Mononuclear cell (primary cell): ENCODE results near the gene TBC1D10A. TPM values are rescaled to one million over a fixed set of nuclear protein-coding genes. Genes with fewer than 3 reads are reported as not detected.

ENCODE experiments used
- H3K27me3 ChIP-seq: 2 replicates; pipeline ENCODE4 v1.6.0; 2011; ENCODE audit warnings: low read length, control low read depth; ENCODE audit not compliant: insufficient read depth
- H3K4me1 ChIP-seq: 2 replicates; pipeline ENCODE4 v1.5.1; 2011; ENCODE audit warnings: mild to moderate bottlenecking, low read length, control low read depth; ENCODE audit not compliant: insufficient read depth
- H3K4me3 ChIP-seq: 2 replicates; pipeline ENCODE4 v1.5.1; 2011; ENCODE audit warnings: mild to moderate bottlenecking, low read length, moderate library complexity
- H3K9me3 ChIP-seq: 2 replicates; pipeline ENCODE4 v1.5.1; 2011; ENCODE audit warnings: low read depth, mild to moderate bottlenecking, control low read depth, low read length
- total RNA-seq: library from RNA; depleted of rRNA; stranded (reverse); fragments of >200 nt; gene quantifications from one replicate; pipeline ENCODE4 v1.2.3, GENCODE V29; 2012

TBC1D10A gene
- total RNA-seq, 1 donor = 36.0 TPM

GRCh38 chr22:30290342-30291057, 36.2 kb downstream of the TBC1D10A start:
- no peak overlapping the region for H3K4me3 ChIP-seq

GRCh38 chr22:30289980-30290313, 36.8 kb downstream of the TBC1D10A start:
- Histone ChIP-seq H3K27me3 (no peaks in the 10 kb centered on the region), H3K9me3 (no peaks in the 10 kb centered on the region), H3K4me1 (peaks cover 32% of the 10 kb centered on the region), H3K4me3 (peak overlapping the region; percentile 58)

More at GRCh38 chr22:30290342-30291057, 36.2 kb downstream of the TBC1D10A start:
- Histone ChIP-seq H3K4me1 (peaks cover 33% of the 10 kb centered on the region), H3K27me3 (no peaks in the 10 kb centered on the region), H3K9me3 (no peaks in the 10 kb centered on the region)

DNA sequence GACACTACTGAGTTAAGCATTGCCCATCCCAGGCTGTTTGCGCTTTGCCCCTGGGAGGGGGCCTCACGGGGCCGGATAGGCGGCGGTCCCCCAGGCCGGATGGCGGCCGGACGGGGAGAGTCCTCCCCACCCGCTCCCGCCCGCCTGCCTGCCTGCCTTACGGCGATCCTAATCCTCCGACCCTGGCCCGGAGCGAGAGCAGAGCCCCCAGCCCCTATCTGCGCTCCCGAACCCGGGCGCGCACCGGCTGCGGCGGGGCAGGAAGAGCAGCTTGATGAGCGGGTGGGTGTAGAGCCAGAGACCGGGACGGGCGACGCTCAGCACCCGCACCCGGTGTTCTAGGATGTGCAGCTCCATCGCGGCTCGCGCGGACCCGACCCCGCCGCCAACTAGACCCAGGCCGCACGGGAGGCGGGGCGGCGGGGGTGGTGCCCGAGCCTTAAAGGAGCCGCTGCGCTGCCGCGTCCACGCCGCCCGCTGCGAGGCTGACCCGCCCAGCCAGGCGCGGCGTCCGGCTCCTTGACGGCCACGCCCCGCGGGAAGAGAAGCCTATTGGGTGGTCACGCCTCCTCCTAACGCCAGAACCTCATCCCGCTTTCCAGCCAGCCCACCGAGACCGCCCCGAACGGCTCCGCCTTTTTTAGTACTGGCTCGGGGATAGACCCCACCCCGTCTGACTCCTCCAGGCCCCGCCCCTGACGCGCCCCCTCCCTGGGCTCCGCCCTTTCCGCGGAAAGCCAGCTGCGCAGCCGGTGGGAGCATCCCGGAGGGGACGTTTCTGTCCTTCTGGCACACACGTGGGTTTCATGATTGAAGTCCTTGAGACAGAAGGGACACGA, 37.4 kb downstream of the TBC1D10A start, which contains the start of gene CASTOR1:
CASTOR1 (minus strand) TSS at position 365 of the 839 bp plus-strand sequence; CDS start at position 357, 8 bp downstream.
- Histone ChIP-seq H3K4me1 (peaks cover 32% of the 10 kb centered on the region), H3K27me3 (no peaks in the 10 kb centered on the region), H3K9me3 (no peaks in the 10 kb centered on the region), H3K4me3 (peak within 1 kb of the TSS; percentile 58)

DNA sequence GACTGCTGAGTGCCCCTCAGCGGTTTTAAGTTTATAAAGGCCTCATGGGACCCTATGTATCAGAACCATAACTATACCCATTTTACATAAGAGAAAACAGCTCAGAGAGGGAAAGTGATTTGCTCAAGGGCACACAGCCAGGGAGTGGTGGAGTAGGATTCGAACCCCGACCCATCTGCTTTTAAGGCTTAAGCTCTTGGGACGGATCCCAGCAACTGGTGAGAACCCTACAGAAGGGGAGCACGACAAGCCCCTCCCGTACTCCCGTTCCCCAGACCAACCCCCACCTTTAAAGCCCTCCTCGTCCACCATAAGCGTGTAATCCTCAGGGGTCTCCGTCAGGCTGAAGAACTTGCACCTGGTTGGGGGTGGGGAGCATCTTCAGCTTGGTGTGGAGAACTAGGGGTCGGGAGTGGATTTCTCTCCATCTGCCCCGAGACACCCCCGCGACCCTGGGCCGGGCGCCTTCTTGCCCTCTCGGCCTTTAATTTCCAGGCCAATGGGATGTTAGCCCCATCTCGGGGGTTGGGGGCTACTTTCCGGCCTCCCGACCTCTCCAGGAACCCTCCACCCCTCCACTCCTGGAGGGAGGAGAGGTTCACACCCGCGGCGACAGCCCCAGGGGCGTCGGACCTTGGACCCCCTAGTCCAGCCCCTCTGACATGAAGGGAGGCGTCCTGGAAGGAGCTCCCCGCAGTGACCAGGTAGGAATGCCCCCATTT, 38.2 kb downstream of the TBC1D10A start:
- Histone ChIP-seq H3K4me1 (peaks cover 32% of the 10 kb centered on the region), H3K9me3 (no peaks in the 10 kb centered on the region), H3K4me3 (peak overlapping the region; percentile 58), H3K27me3 (no peaks in the 10 kb centered on the region)

DNA sequence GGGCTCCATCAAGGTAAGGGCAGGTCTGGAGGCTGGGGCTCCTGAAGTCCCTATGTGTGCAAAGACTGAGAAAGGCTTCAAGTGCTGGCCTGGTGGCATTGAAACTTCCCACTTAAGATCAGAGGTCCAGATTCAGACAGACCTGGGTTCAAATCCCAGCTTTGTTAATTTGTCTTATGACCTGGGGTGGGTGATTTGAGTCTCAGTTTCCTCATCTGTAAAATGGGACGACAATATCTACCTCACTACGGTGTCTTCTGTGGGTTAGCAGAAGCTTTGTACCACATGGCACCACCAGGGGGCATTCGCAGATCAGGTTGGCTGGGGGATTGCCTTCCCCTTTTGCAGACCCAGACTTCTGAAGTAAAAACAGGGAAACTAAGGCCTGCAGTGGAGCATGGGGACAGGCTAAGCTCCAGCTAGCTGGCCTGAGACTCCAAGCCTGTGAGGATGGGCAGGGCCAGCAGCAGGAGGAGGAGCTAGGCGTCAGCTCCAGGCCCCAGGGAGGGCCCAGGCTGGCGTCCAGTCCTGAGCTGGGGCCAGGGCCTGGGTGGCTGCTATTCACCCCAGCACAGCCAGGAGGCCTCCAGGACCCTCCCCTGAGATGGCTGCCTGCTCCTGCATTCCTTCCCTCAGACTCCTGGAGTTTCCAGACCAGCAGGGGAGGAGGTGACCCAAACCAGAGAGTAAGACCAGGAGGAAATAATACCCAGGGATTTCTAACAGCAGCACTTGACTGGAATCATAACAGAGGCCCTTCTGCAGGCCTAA, 38.9 kb downstream of the TBC1D10A start:
- Histone ChIP-seq H3K4me1 (peaks cover 40% of the 10 kb centered on the region), H3K27me3 (no peaks in the 10 kb centered on the region), H3K9me3 (no peaks in the 10 kb centered on the region), H3K4me3 (no peak overlapping the region)

DNA sequence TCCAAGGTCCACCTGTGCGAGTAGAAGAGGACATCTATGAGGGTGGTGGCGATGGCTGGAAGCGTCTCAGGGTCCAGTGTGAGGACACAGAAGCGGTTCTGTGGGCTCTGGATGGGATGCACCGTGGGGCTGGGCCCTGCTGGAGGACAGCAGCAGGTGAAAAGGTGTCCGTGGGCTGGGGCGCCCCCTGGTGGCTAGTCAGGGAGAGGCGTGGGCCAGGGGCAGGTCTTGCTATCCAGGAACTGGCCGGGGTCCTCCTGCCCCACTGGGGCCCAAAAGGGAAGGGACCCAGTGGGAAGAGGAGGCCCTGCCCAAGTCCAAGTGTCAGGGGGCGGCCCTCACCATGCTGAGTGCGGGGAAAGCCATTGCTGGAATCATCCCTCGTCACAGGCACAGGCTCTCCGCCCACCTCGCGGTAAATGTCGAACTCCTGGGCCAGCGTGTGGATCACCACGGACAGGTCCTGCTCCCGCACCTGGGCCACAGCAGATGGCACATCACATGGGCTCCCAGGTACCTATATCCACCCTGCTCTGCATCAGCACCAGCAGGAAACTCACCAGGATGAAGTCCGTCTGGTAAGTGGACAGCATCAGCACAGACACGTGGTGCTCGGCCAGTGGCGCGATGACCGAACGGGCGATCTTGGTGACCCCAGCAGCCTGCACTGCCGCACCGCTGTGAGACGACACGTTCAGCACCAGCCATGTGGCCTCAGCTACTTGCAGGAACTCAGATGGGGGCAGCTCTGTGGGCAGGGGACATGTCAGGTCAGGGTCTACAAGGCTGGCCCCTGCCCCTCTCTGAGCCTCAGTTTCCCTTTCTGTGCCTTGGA, 39.7 kb downstream of the TBC1D10A start:
- no peaks in the 10 kb centered on the region for H3K27me3 ChIP-seq
- no peak overlapping the region for H3K4me3 ChIP-seq
- peaks cover 48% of the 10 kb centered on the region for H3K4me1 ChIP-seq
- no peaks in the 10 kb centered on the region for H3K9me3 ChIP-seq

DNA sequence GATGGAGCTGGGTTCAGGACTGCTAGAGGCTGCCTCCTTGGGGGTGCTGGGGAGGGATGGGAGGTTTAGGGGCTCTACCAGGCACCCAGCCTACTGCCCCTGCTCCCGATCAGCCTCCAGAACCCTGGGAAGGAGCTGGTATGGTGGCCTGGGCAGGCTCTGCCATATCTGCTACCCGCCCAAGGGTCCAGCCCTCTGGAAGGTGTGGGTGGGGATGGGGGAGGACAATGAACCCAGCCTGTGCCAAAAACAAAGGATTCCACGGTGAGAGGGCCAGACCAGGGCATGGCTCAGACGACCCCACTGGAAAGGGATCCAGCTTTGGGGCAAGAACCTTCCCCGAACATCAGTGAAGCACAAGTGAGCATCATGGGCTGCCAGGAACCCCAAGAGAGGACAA, 40.4 kb downstream of the TBC1D10A start:
- Histone ChIP-seq H3K27me3 (no peaks in the 10 kb centered on the region), H3K9me3 (no peaks in the 10 kb centered on the region), H3K4me3 (no peak overlapping the region), H3K4me1 (peaks cover 50% of the 10 kb centered on the region)

DNA sequence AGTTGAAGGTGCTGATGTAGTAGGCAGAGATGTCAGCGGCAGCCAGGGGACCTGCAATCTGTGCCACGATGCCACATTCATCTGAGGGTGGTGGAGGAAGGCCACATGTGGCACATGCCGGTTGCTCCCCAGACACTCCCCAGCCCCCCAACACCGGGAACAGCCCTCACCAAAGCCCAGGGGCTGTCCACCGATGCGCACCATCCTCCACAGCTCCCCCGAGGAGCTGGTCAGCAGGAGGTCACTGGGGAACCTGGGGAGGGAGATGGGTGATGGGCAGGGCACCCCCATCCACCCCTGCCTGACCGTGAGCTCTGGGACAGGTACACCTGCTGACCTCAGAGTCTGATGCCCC, 40.9 kb downstream of the TBC1D10A start:
- no peak overlapping the region for H3K4me3 ChIP-seq
- no peaks in the 10 kb centered on the region for H3K27me3 ChIP-seq
- peaks cover 48% of the 10 kb centered on the region for H3K4me1 ChIP-seq
- no peaks in the 10 kb centered on the region for H3K9me3 ChIP-seq

- no peak overlapping the region for H3K4me3 ChIP-seq
These were observed 41.4 kb downstream of the TBC1D10A start for GRCh38 chr22:30285176-30285845.

DNA sequence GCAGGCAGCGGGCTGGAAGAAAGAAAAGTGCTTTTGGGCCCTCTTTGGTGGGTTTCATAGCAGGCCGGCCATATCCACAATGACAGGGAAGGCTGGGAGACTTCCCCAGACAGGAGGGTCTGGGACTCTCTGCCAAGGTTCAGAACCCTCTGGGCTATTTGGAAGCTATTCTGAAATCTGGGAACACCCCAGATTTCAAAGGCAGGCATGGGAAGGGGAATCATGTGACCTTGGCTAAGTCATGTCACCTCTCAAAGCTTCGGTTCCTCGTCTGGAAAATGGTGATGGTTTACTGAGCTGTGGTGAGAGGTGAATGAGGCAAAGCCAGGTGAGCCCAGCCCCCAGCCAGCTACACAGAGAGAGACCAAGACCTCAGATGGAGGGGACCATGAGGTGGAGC, 42.1 kb downstream of the TBC1D10A start:
- H3K27me3 ChIP-seq = no peaks in the 10 kb centered on the region
- peaks cover 42% of the 10 kb centered on the region for H3K4me1 ChIP-seq
- H3K9me3 ChIP-seq = no peaks in the 10 kb centered on the region

More at GRCh38 chr22:30285176-30285845, 41.4 kb downstream of the TBC1D10A start:
- no peaks in the 10 kb centered on the region for H3K9me3 ChIP-seq
- peaks cover 43% of the 10 kb centered on the region for H3K4me1 ChIP-seq
- no peaks in the 10 kb centered on the region for H3K27me3 ChIP-seq

GRCh38 chr22:30284172-30284571, 42.6 kb downstream of the TBC1D10A start:
- H3K9me3 ChIP-seq = no peaks in the 10 kb centered on the region
- H3K4me3 ChIP-seq = no peak overlapping the region
- peaks cover 47% of the 10 kb centered on the region for H3K4me1 ChIP-seq
- H3K27me3 ChIP-seq = no peaks in the 10 kb centered on the region

More for the DNA sequence above, 42.1 kb downstream of the TBC1D10A start:
- H3K4me3 ChIP-seq = no peak overlapping the region

- Histone ChIP-seq H3K4me3 (no peak overlapping the region), H3K27me3 (no peaks in the 10 kb centered on the region), H3K4me1 (peaks cover 49% of the 10 kb centered on the region), H3K9me3 (no peaks in the 10 kb centered on the region)
These were observed 43.4 kb downstream of the TBC1D10A start for GRCh38 chr22:30283342-30283741.

DNA sequence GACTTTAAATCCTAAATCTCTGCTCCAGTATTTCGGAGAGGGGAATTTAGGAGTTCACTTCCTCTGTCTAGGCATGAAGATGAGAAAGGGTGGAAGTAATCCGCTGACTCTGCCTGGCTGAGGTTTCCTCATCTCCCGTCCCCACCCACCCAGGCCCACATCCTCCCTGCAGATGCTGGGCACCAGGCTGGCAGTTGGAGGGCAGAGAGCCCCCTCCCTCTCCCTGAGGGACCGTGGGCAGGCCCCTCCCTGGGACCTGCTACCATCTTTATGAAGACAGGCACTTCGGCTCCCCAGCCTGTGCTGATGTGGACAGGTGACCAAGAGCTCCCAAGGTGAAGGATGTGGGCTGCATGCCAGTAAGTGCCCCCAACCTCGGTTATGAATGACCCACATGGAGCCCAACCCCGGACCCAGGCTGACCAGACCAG, 44.1 kb downstream of the TBC1D10A start:
- Histone ChIP-seq H3K27me3 (no peaks in the 10 kb centered on the region), H3K4me3 (no peak overlapping the region), H3K9me3 (no peaks in the 10 kb centered on the region), H3K4me1 (peaks cover 49% of the 10 kb centered on the region)
